Tibial nerve (tissue), 3 donors: Measurements from ENCODE around the gene ZNF827.

Source experiments
- POLR2A ChIP-seq, 2 donors: fragments of 450-650 bp; IDR thresholded peaks; one replicate each; pipeline ENCODE4 v1.6.1; 2017; ENCODE audit warnings: antibody characterized with exemption in 2 of 2, mild to moderate bottlenecking in 2 of 2, moderate library complexity in 2 of 2
- TF ChIP-seq, protein P1 (sequence below), 5 experiments: fragments of 200-600 bp in 3 of 5; fragments of 450-650 bp in 2 of 5; sonication (generic) in 3 of 5; IDR thresholded peaks; one replicate each; pipeline ENCODE4 v1.5.1; 2016 to 2019; ENCODE audit warnings: antibody characterized with exemption in 5 of 5, mild to moderate bottlenecking in 3 of 5, moderate library complexity in 2 of 5

DNA sequence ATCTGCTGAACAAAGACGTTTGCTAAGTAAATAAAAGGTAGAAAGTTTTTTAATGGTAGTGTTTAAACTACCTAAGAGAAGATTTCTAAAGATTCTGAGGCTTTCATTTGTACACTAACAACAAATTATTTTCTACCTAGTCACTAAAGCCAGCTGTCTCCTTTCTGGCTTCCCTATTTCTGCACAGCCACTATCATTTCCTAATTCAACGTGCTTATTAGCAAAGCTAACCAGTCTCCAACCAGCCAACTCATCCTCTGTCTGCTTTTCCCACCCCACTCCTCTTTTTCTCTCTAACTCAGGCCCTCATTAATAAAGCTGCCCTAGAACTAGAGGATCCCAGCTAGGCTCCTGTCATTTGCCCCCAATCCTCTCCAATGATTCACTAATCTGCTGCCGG is 118.2 kb downstream of the ZNF827 start:
- no peak for TF ChIP-seq POLR2A (IDR thresholded peaks at IDR 0.05)
- TF ChIP-seq, protein P1, sequence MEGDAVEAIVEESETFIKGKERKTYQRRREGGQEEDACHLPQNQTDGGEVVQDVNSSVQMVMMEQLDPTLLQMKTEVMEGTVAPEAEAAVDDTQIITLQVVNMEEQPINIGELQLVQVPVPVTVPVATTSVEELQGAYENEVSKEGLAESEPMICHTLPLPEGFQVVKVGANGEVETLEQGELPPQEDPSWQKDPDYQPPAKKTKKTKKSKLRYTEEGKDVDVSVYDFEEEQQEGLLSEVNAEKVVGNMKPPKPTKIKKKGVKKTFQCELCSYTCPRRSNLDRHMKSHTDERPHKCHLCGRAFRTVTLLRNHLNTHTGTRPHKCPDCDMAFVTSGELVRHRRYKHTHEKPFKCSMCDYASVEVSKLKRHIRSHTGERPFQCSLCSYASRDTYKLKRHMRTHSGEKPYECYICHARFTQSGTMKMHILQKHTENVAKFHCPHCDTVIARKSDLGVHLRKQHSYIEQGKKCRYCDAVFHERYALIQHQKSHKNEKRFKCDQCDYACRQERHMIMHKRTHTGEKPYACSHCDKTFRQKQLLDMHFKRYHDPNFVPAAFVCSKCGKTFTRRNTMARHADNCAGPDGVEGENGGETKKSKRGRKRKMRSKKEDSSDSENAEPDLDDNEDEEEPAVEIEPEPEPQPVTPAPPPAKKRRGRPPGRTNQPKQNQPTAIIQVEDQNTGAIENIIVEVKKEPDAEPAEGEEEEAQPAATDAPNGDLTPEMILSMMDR (IDR thresholded peaks at IDR 0.05) = no peak
